Natural killer cell (primary cell): ENCODE results near the gene ARHGEF26. TPM values are rescaled to one million over a fixed set of nuclear protein-coding genes. Genes with fewer than 3 reads are reported as not detected.

ENCODE experiments used
- ATAC-seq, 3 donors: fragments of 150-1000 bp in 2 of 3; fragments of 200-7000 bp in 1 of 3; cut with Tn5 transposase; 1 replicate in 1 of 3; 2 replicates in 2 of 3; pipeline ENCODE4 v1.10.0; 2021; ENCODE audit warnings: mild to moderate bottlenecking in 2 of 3, moderate library complexity in 2 of 3
- DNase-seq, 2 donors: peaks; one replicate each; pipeline versions ENCODE4 v3.0.0 to v3.0.0-alpha.2; 2013 to 2021; ENCODE audit warnings: mixed read lengths in 1 of 2
- H3K27ac ChIP-seq: one replicate; pipeline ENCODE4 v1.5.1; 2013; ENCODE audit warnings: mild to moderate bottlenecking, low read length
- H3K27me3 ChIP-seq: one replicate; pipeline ENCODE4 v1.6.1; 2013; ENCODE audit warnings: low read length; ENCODE audit not compliant: control insufficient read depth, insufficient read depth
- H3K36me3 ChIP-seq: one replicate; pipeline ENCODE4 v1.6.1; 2013; ENCODE audit warnings: low read length; ENCODE audit not compliant: control insufficient read depth, insufficient read depth
- H3K4me1 ChIP-seq: one replicate; pipeline ENCODE4 v1.6.1; 2013; ENCODE audit warnings: low read length; ENCODE audit not compliant: control insufficient read depth, insufficient read depth
- H3K4me3 ChIP-seq: one replicate; pipeline ENCODE4 v1.5.1; 2013; ENCODE audit warnings: low read length
- H3K9me3 ChIP-seq: one replicate; pipeline ENCODE4 v1.6.1; 2013; ENCODE audit warnings: low read length; ENCODE audit not compliant: control insufficient read depth, insufficient read depth
- H3K27ac Mint-ChIP-seq, 2 donors: one replicate each; pipeline ENCODE4 v1.8.0; 2022; ENCODE audit warnings: mild to moderate bottlenecking in 2 of 2, mixed read lengths in 2 of 2, moderate library complexity in 1 of 2
- H3K27me3 Mint-ChIP-seq, 2 donors: one replicate each; pipeline ENCODE4 v1.8.0; 2022; ENCODE audit warnings: low read depth in 2 of 2, mixed read lengths in 2 of 2
- H3K36me3 Mint-ChIP-seq: one replicate; pipeline ENCODE4 v1.8.0; 2022; ENCODE audit warnings: mixed read lengths
- H3K4me1 Mint-ChIP-seq, 2 donors: one replicate each; pipeline ENCODE4 v1.8.0; 2022; ENCODE audit warnings: mixed read lengths in 2 of 2
- H3K4me3 Mint-ChIP-seq: one replicate; pipeline ENCODE4 v1.8.0; 2022; ENCODE audit warnings: mild to moderate bottlenecking, moderate library complexity, mixed read lengths
- H3K9me3 Mint-ChIP-seq, 2 donors: one replicate each; pipeline ENCODE4 v1.8.0; 2022; ENCODE audit warnings: mixed read lengths in 2 of 2
- WGBS: methylation state at CpG from one replicate; pipeline ENCODE4 v1.1.7; 2013; ENCODE audit warnings: missing lambda C conversion rate; ENCODE audit not compliant: insufficient coverage; 5-methylcytosine and 5-hydroxymethylcytosine counted together
- intact Hi-C: fragments of 100-400 bp; cut with micrococcal nuclease; formaldehyde crosslinking; loops from one replicate; pipeline ENCODE4 v1.14.2; 2022
- total RNA-seq, 4 donors: library from RNA; stranded (reverse); fragments of 120-200 nt in 1 of 4; gene quantifications; one replicate each; pipeline versions ENCODE4 v1.2.3 to v1.2.4, GENCODE V29; 2013 to 2022
- TF ChIP-seq, protein P1 (sequence below): fragments of 200-600 bp; IDR thresholded peaks from one replicate; pipeline ENCODE4 v1.8.0; 2022; ENCODE audit warnings: antibody characterized with exemption

Gene ARHGEF26
- total RNA-seq, 3 donors from 2014 or later (not counting 1 experiment from before 2014, with no cell fraction given): 0.20 TPM; not detected in 2

- DNase-seq (no peak), ATAC-seq (no peak)
- no peaks in the 10 kb centered on the region for H3K36me3 ChIP-seq
- no peaks in the 10 kb centered on the region for H3K4me1 ChIP-seq
- no peaks in the 10 kb centered on the region for H3K36me3 Mint-ChIP-seq
- 87% methylated on average over 8 of the region's 10 CpGs for WGBS
- no peak overlapping the region for H3K27ac ChIP-seq
- no peak overlapping the region for H3K4me3 Mint-ChIP-seq
- TF ChIP-seq, protein P1, sequence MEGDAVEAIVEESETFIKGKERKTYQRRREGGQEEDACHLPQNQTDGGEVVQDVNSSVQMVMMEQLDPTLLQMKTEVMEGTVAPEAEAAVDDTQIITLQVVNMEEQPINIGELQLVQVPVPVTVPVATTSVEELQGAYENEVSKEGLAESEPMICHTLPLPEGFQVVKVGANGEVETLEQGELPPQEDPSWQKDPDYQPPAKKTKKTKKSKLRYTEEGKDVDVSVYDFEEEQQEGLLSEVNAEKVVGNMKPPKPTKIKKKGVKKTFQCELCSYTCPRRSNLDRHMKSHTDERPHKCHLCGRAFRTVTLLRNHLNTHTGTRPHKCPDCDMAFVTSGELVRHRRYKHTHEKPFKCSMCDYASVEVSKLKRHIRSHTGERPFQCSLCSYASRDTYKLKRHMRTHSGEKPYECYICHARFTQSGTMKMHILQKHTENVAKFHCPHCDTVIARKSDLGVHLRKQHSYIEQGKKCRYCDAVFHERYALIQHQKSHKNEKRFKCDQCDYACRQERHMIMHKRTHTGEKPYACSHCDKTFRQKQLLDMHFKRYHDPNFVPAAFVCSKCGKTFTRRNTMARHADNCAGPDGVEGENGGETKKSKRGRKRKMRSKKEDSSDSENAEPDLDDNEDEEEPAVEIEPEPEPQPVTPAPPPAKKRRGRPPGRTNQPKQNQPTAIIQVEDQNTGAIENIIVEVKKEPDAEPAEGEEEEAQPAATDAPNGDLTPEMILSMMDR: no peak
- H3K27me3 ChIP-seq: no peaks in the 10 kb centered on the region
- H3K4me1 Mint-ChIP-seq: no peaks in the 10 kb centered on the region
- no peaks in the 10 kb centered on the region for H3K9me3 ChIP-seq
- no peaks in the 10 kb centered on the region for H3K9me3 Mint-ChIP-seq
- H3K4me3 ChIP-seq: no peak overlapping the region
- no peak overlapping the region for H3K27ac Mint-ChIP-seq
- H3K27me3 Mint-ChIP-seq: peaks cover 0 to 3% of the 10 kb centered on the region in 2 donors
- intact Hi-C loops: no loop called here
Measured at GRCh38 chr3:154180836-154181691, 59.9 kb downstream of the ARHGEF26 start.

DNA sequence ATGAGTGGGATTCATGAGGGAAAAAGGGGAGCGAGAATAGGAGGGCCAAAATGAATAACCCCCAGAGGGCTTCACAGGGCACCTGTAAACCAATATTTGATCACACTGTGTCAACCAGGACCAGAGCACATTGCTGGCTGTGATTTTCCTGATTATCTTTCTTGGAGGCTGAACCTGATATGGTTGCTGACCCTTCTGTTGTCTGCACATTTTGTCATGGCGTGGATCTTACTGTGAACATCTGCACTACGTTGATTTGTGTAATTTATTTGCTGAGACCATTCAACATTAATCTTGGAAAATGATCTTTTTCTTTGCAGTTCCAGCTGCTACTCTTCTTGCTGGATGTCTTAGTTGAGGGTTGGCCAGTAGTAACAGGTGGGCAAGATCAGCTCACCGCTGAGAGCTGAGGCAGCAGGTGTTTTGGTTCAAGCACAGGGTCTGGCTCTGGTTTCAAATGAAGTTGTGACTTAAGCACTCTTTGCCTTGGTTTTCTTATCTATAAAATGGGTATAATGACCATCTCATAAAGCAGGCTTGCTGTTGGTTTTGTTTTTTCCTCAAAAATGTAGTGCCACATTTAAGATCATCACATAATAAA lies 61.2 kb downstream of the ARHGEF26 start:
- WGBS: 90% methylated on average over 4 of the region's 4 CpGs
- intact Hi-C loops: no loop called here
- H3K36me3 Mint-ChIP-seq: no peaks in the 10 kb centered on the region
- no peak for DNase-seq
- TF ChIP-seq, protein P1: no peak
- H3K27me3 ChIP-seq: no peaks in the 10 kb centered on the region
- H3K27ac ChIP-seq: no peak overlapping the region
- H3K9me3 Mint-ChIP-seq: no peaks in the 10 kb centered on the region
- H3K9me3 ChIP-seq: no peaks in the 10 kb centered on the region
- H3K4me3 ChIP-seq: no peak overlapping the region
- ATAC-seq: no peak
- no peaks in the 10 kb centered on the region for H3K4me1 Mint-ChIP-seq
- no peaks in the 10 kb centered on the region for H3K36me3 ChIP-seq
- no peaks in the 10 kb centered on the region for H3K4me1 ChIP-seq
- no peak overlapping the region for H3K4me3 Mint-ChIP-seq
- peaks cover 0 to 3% of the 10 kb centered on the region in 2 donors for H3K27me3 Mint-ChIP-seq
- no peak overlapping the region for H3K27ac Mint-ChIP-seq

DNA sequence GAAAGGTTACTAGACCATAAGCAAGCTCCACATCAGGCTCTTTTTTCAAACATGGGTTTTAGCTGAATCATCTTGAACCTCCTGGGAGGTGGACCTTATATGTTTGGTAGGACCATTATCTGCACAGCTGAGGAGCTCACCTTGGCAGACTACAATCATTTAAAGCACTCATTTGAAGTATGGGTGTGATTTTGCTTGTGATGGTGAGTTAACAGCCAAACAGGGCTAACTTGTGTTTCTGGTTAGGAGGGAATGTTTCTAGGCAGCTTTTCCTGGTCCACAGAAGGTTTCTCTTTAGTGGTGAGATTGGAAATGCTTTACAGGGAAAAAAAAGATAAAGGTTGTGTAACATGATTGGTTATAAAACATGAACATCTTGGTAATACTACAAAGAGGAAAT lies 61.8 kb downstream of the ARHGEF26 start:
- ATAC-seq (no peak), DNase-seq (no peak)
- Histone ChIP-seq H3K4me1 (no peaks in the 10 kb centered on the region), H3K27me3 (no peaks in the 10 kb centered on the region), H3K27ac (no peak overlapping the region), H3K9me3 (no peaks in the 10 kb centered on the region), H3K36me3 (no peaks in the 10 kb centered on the region), H3K4me3 (no peak overlapping the region)
- H3K4me1 Mint-ChIP-seq: no peaks in the 10 kb centered on the region
- H3K27ac Mint-ChIP-seq: no peak overlapping the region
- TF ChIP-seq, protein P1: no peak
- no peaks in the 10 kb centered on the region for H3K36me3 Mint-ChIP-seq
- no peaks in the 10 kb centered on the region for H3K9me3 Mint-ChIP-seq
- intact Hi-C loops: no loop called here
- H3K4me3 Mint-ChIP-seq: no peak overlapping the region
- H3K27me3 Mint-ChIP-seq: peaks cover 0 to 3% of the 10 kb centered on the region in 2 donors
